ENCODE data around the gene CDH4.

DNA sequence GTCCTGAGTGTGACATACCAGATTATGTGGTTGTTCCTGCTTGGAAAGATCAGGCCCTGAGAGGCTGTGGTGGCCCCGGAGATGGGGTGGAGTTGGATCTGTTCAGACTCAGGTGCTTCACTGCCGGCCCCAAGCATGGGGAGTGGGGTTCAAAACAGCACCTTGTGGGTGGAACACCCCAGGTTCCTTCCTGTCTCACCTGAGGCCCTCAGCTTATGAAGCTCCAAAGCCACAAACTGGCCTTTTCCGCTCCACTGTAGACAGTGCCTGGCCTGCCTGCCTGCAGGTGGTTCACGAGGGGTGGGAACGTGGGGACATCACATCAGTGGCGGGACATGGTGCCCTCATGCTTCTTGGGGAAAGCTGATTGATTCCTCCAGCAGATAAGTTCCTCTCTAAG, 667.2 kb downstream of the CDH4 start:
- TF ChIP-seq POLR2A (IDR thresholded peaks at IDR 0.05), result no peak
- TF ChIP-seq, protein P1, sequence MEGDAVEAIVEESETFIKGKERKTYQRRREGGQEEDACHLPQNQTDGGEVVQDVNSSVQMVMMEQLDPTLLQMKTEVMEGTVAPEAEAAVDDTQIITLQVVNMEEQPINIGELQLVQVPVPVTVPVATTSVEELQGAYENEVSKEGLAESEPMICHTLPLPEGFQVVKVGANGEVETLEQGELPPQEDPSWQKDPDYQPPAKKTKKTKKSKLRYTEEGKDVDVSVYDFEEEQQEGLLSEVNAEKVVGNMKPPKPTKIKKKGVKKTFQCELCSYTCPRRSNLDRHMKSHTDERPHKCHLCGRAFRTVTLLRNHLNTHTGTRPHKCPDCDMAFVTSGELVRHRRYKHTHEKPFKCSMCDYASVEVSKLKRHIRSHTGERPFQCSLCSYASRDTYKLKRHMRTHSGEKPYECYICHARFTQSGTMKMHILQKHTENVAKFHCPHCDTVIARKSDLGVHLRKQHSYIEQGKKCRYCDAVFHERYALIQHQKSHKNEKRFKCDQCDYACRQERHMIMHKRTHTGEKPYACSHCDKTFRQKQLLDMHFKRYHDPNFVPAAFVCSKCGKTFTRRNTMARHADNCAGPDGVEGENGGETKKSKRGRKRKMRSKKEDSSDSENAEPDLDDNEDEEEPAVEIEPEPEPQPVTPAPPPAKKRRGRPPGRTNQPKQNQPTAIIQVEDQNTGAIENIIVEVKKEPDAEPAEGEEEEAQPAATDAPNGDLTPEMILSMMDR (IDR thresholded peaks at IDR 0.05), result no peak

All from prostate gland (tissue), 2 donors.